DND-41 (cell line): ENCODE data around the gene FBXW4.

Experiments
- ATAC-seq: fragments of 200-7000 bp; cut with Tn5 transposase; 3 replicates; pipeline ENCODE4 v1.9.1; 2021; ENCODE audit warnings: low read depth; ENCODE audit not compliant: insufficient read depth
- DNase-seq: peaks from one replicate; pipeline ENCODE4 v3.0.0-alpha.2; 2020
- H2AFZ ChIP-seq: 2 replicates; pipeline ENCODE4 v1.6.0; 2012; ENCODE audit warnings: low read depth, low read length
- H3K27ac ChIP-seq: 2 replicates; pipeline ENCODE4 v1.5.1; 2012; ENCODE audit warnings: low read length, inconsistent platforms
- H3K27me3 ChIP-seq: fragments of 200-600 bp; sonication (generic); 2 replicates; pipeline ENCODE4 v1.6.0; 2012; ENCODE audit warnings: low read length, mild to moderate bottlenecking, inconsistent platforms; ENCODE audit not compliant: insufficient read depth, poor library complexity
- H3K36me3 ChIP-seq: 2 replicates; pipeline ENCODE4 v1.5.1; 2012; ENCODE audit warnings: low read length, inconsistent platforms; ENCODE audit not compliant: insufficient read depth
- H3K4me1 ChIP-seq: 2 replicates; pipeline ENCODE4 v1.5.1; 2012; ENCODE audit warnings: mild to moderate bottlenecking, low read length; ENCODE audit not compliant: insufficient read depth
- H3K4me2 ChIP-seq: 2 replicates; pipeline ENCODE4 v1.6.0; 2012; ENCODE audit warnings: mild to moderate bottlenecking, moderate library complexity, low read length, inconsistent platforms; ENCODE audit not compliant: insufficient read depth
- H3K4me3 ChIP-seq, 2 experiments: fragments of 200-600 bp in 1 of 2; shearing (Covaris generic) in 1 of 2; 2 replicates each; pipeline ENCODE4 v1.5.1; 2012 to 2016; ENCODE audit warnings: inconsistent platforms in 2 of 2, low read length in 2 of 2, mild to moderate bottlenecking in 2 of 2, low read depth in 1 of 2, moderate library complexity in 1 of 2
- H3K79me2 ChIP-seq: 2 replicates; pipeline ENCODE4 v1.6.0; 2012; ENCODE audit warnings: low read length, inconsistent platforms; ENCODE audit not compliant: insufficient read depth
- H3K9ac ChIP-seq: 2 replicates; pipeline ENCODE4 v1.6.0; 2012; ENCODE audit warnings: low read depth, mild to moderate bottlenecking, inconsistent platforms, low read length, moderate library complexity
- H3K9me3 ChIP-seq: 2 replicates; pipeline ENCODE4 v1.5.1; 2012; ENCODE audit warnings: low read length, moderate library complexity, mild to moderate bottlenecking, inconsistent platforms; ENCODE audit not compliant: insufficient read depth, severe bottlenecking
- H4K20me1 ChIP-seq: 2 replicates; pipeline ENCODE4 v1.6.0; 2012; ENCODE audit warnings: low read length; ENCODE audit not compliant: insufficient read depth
- EZH2 ChIP-seq: IDR thresholded peaks from 3 replicates; pipeline ENCODE4 v1.6.1; 2012; ENCODE audit warnings: borderline replicate concordance, low read depth, mild to moderate bottlenecking, moderate library complexity, low read length, inconsistent platforms; ENCODE audit not compliant: severe bottlenecking
- TF ChIP-seq, protein P1 (sequence below): IDR thresholded peaks from 2 replicates; pipeline ENCODE4 v1.5.1; 2012; ENCODE audit warnings: borderline replicate concordance, low read length, moderate library complexity, mild to moderate bottlenecking; ENCODE audit not compliant: poor library complexity, severe bottlenecking; ENCODE audit errors: extremely low read depth

Gene FBXW4

GRCh38 chr10:101732096-101732495 lies 37.1 kb upstream of the FBXW4 start:
- no peaks in the 10 kb centered on the region for H3K9me3 ChIP-seq
- DNase-seq (no peak), ATAC-seq (no peak)
- H3K9ac ChIP-seq: no peak overlapping the region
- peaks cover 8% of the 10 kb centered on the region for H3K27me3 ChIP-seq
- H3K4me1 ChIP-seq: no peaks in the 10 kb centered on the region
- H3K36me3 ChIP-seq: no peaks in the 10 kb centered on the region
- no peak for TF ChIP-seq EZH2
- TF ChIP-seq, protein P1, sequence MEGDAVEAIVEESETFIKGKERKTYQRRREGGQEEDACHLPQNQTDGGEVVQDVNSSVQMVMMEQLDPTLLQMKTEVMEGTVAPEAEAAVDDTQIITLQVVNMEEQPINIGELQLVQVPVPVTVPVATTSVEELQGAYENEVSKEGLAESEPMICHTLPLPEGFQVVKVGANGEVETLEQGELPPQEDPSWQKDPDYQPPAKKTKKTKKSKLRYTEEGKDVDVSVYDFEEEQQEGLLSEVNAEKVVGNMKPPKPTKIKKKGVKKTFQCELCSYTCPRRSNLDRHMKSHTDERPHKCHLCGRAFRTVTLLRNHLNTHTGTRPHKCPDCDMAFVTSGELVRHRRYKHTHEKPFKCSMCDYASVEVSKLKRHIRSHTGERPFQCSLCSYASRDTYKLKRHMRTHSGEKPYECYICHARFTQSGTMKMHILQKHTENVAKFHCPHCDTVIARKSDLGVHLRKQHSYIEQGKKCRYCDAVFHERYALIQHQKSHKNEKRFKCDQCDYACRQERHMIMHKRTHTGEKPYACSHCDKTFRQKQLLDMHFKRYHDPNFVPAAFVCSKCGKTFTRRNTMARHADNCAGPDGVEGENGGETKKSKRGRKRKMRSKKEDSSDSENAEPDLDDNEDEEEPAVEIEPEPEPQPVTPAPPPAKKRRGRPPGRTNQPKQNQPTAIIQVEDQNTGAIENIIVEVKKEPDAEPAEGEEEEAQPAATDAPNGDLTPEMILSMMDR: no peak
- no peak overlapping the region for H3K4me3 ChIP-seq
- no peaks in the 10 kb centered on the region for H4K20me1 ChIP-seq
- no peak overlapping the region for H3K27ac ChIP-seq
- no peak overlapping the region for H3K4me2 ChIP-seq
- H3K79me2 ChIP-seq: no peaks in the 10 kb centered on the region
- no peak overlapping the region for H2AFZ ChIP-seq

DNA sequence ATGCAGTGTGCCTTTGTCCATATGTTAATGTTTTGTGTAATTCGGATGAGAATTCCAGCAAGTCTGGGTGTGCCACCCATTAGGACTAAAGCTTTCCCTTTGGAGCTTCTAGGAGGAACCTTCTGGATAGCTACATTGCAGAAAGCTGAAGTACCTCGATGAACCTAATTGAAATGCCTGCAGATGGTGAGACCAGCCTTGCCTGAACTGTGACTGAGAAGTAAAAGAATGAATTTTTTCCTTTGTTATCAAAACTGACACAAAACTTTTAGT lies 31.1 kb upstream of the FBXW4 start:
- Histone ChIP-seq H3K4me2 (no peak overlapping the region), H3K4me3 (no peak overlapping the region), H2AFZ (no peak overlapping the region), H3K9me3 (no peaks in the 10 kb centered on the region), H3K4me1 (no peaks in the 10 kb centered on the region), H3K79me2 (no peaks in the 10 kb centered on the region), H3K27ac (no peak overlapping the region), H4K20me1 (no peaks in the 10 kb centered on the region), H3K36me3 (no peaks in the 10 kb centered on the region), H3K27me3 (peaks cover 5% of the 10 kb centered on the region), H3K9ac (no peak overlapping the region)
- no peak for ATAC-seq
- TF ChIP-seq EZH2: no peak
- TF ChIP-seq, protein P1: no peak
- no peak for DNase-seq

GRCh38 chr10:101725296-101726114 lies 30.5 kb upstream of the FBXW4 start:
- DNase-seq: no peak
- no peak for ATAC-seq
- Histone ChIP-seq H3K4me1 (no peaks in the 10 kb centered on the region), H3K9ac (no peak overlapping the region), H2AFZ (no peak overlapping the region), H3K27ac (no peak overlapping the region), H4K20me1 (no peaks in the 10 kb centered on the region), H3K36me3 (no peaks in the 10 kb centered on the region), H3K9me3 (no peaks in the 10 kb centered on the region), H3K4me3 (no peak overlapping the region), H3K79me2 (no peaks in the 10 kb centered on the region), H3K27me3 (peaks cover 7% of the 10 kb centered on the region), H3K4me2 (no peak overlapping the region)
- TF ChIP-seq, protein P1: no peak
- TF ChIP-seq EZH2: no peak
